HCT116 (cell line): ENCODE measurements around the gene MACROH2A1. TPM values are rescaled to one million over a fixed set of nuclear protein-coding genes. Genes with fewer than 3 reads are reported as not detected.
A peak's percentile ranks its signal among the peaks of the same experiment; 100 is the strongest.

ENCODE experiments used
- ATAC-seq: fragments of 200-7000 bp; cut with Tn5 transposase; 2 replicates; pipeline ENCODE4 v1.9.1; 2020; ENCODE audit warnings: mild to moderate bottlenecking, moderate library complexity
- BruUV-seq: library from RNA; stranded (reverse); fragments of 400-500 nt; replicated peaks from 2 replicates; lab custom pipeline; 2021; lab: Mats Ljungman, UMichigan
- CTCF ChIA-PET: fragments of 300-600 bp; sonication (Branson Sonifier 250); formaldehyde crosslinking; loops from one replicate; lab custom pipeline; 2021; ENCODE audit warnings: antibody characterized with exemption; lab: Charles Lee
- POLR2A ChIA-PET: fragments of 300-600, 350-600 bp; sonication (Branson Sonifier 250); formaldehyde crosslinking; loops from one replicate; lab custom pipeline; 2021; ENCODE audit warnings: antibody characterized with exemption; lab: Charles Lee
- RAD21 ChIA-PET, 2 experiments: fragments of 300-600 bp; sonication (Branson Sonifier 250); formaldehyde crosslinking; loops; one replicate each; lab custom pipeline; 2023; ENCODE audit warnings: low total read pairs in 2 of 2; ENCODE audit not compliant: uncharacterized antibody in 2 of 2, unreplicated experiment in 2 of 2, low non-redundant PET in 1 of 2; lab: Charles Lee
- DNase-seq: peaks from one replicate; pipeline ENCODE4 v3.0.0-alpha.2; 2010; ENCODE audit warnings: low read depth, low spot score
- H2AFZ ChIP-seq: fragments of 200-600 bp; shearing (Covaris generic), sonication (generic); 2 replicates; pipeline ENCODE4 v1.6.1; 2017; ENCODE audit warnings: low read depth, mixed run types, mixed read lengths, antibody characterized with exemption, low read length; ENCODE audit not compliant: poor library complexity, severe bottlenecking
- H3K27ac ChIP-seq: 2 replicates; pipeline ENCODE4 v1.5.1; 2012; ENCODE audit warnings: low read depth, low read length
- H3K27me3 ChIP-seq: fragments of 200-600 bp; sonication (generic); 2 replicates; pipeline ENCODE4 v1.6.1; 2016; ENCODE audit warnings: mixed run types, low read length, mixed read lengths; ENCODE audit not compliant: insufficient read depth
- H3K36me3 ChIP-seq, 2 experiments: fragments of 200-500 bp in 1 of 2; fragments of 200-600 bp in 1 of 2; sonication (Bioruptor generic) in 1 of 2; sonication (generic) in 1 of 2; 2 replicates each; pipeline versions ENCODE4 v1.5.1 to v1.6.1; 2014 to 2016; ENCODE audit warnings: low read length in 2 of 2, inconsistent platforms in 1 of 2, mixed read lengths in 1 of 2, mixed run types in 1 of 2; ENCODE audit not compliant: insufficient read depth in 2 of 2, control insufficient read depth in 1 of 2
- H3K4me1 ChIP-seq, 2 experiments: fragments of 200-600 bp in 1 of 2; sonication (generic) in 1 of 2; 2 replicates each; pipeline versions ENCODE4 v1.5.1 to v1.6.1; 2012 to 2017; ENCODE audit warnings: low read length in 2 of 2, inconsistent platforms in 1 of 2, mild to moderate bottlenecking in 1 of 2, mixed read lengths in 1 of 2, mixed run types in 1 of 2, moderate library complexity in 1 of 2; ENCODE audit not compliant: insufficient read depth in 2 of 2, control insufficient read depth in 1 of 2
- H3K4me2 ChIP-seq: fragments of 200-600 bp; sonication (generic); 2 replicates; pipeline ENCODE4 v1.6.1; 2017; ENCODE audit warnings: mixed run types, low read length, mixed read lengths
- H3K4me3 ChIP-seq, 2 experiments: fragments of 200-600 bp in 1 of 2; sonication (generic) in 1 of 2; replicated peaks in 1 of 2; 2 replicates each; pipeline ENCODE4 v1.5.1; 2011 to 2016; ENCODE audit warnings: low read length in 2 of 2, control low read depth in 1 of 2, low read depth in 1 of 2, mild to moderate bottlenecking in 1 of 2, mixed read lengths in 1 of 2, mixed run types in 1 of 2
- H3K79me2 ChIP-seq: fragments of 200-600 bp; sonication (generic); 2 replicates; pipeline ENCODE4 v1.6.1; 2017; ENCODE audit warnings: mild to moderate bottlenecking, mixed run types, low read length, moderate library complexity, mixed read lengths; ENCODE audit not compliant: insufficient read depth
- H3K9ac ChIP-seq: fragments of 200-600 bp; sonication (generic); 2 replicates; pipeline ENCODE4 v1.6.1; 2016; ENCODE audit warnings: low read length, mixed read lengths
- H3K9me2 ChIP-seq: fragments of 200-600 bp; sonication (generic), shearing (Covaris generic); 2 replicates; pipeline ENCODE4 v1.6.1; 2017; ENCODE audit warnings: mixed run types, mild to moderate bottlenecking, moderate library complexity; ENCODE audit not compliant: insufficient read depth
- H3K9me3 ChIP-seq, 2 experiments: fragments of 200-500 bp in 1 of 2; fragments of 200-600 bp in 1 of 2; sonication (Bioruptor generic) in 1 of 2; sonication (generic) in 1 of 2; 2 replicates each; pipeline ENCODE4 v1.6.1; 2014 to 2017; ENCODE audit warnings: low read length in 2 of 2, mixed read lengths in 2 of 2, inconsistent platforms in 1 of 2, low read depth in 1 of 2, mild to moderate bottlenecking in 1 of 2, mixed run types in 1 of 2, moderate library complexity in 1 of 2; ENCODE audit not compliant: control insufficient read depth in 1 of 2, insufficient read depth in 1 of 2
- H4K20me1 ChIP-seq: fragments of 200-600 bp; sonication (generic), shearing (Covaris generic); 2 replicates; pipeline ENCODE4 v1.6.1; 2017; ENCODE audit warnings: mixed run types, mild to moderate bottlenecking, moderate library complexity; ENCODE audit not compliant: insufficient read depth
- CEBPB ChIP-seq: IDR thresholded peaks from 2 replicates; pipeline ENCODE4 v1.6.1; 2012; ENCODE audit warnings: low read depth
- EGR1 ChIP-seq: IDR thresholded peaks from 2 replicates; pipeline ENCODE4 v1.6.1; 2012; ENCODE audit warnings: low read depth
- FOSL1 ChIP-seq: IDR thresholded peaks from 2 replicates; pipeline ENCODE4 v1.6.1; 2012; ENCODE audit warnings: low read depth
- POLR2AphosphoS5 ChIP-seq: IDR thresholded peaks from 2 replicates; pipeline ENCODE4 v1.6.1; 2011; ENCODE audit warnings: mild to moderate bottlenecking, low read depth, low read length, moderate library complexity
- REST ChIP-seq: IDR thresholded peaks from 2 replicates; pipeline ENCODE4 v1.6.1; 2012; ENCODE audit warnings: low read depth
- SIN3A ChIP-seq: IDR thresholded peaks from 2 replicates; pipeline ENCODE4 v1.6.1; 2012; ENCODE audit warnings: low read depth
- SP1 ChIP-seq: IDR thresholded peaks from 2 replicates; pipeline ENCODE4 v1.6.1; 2012; ENCODE audit warnings: low read depth
- SRF ChIP-seq: IDR thresholded peaks from 2 replicates; pipeline ENCODE4 v1.6.1; 2012; ENCODE audit warnings: low read depth
- ZFX ChIP-seq: fragments of 450-650 bp; IDR thresholded peaks from 2 replicates; pipeline ENCODE4 v1.6.1; 2017
- intact Hi-C: fragments of 100-400 bp; cut with micrococcal nuclease; formaldehyde crosslinking; loops from 2 replicates; pipeline ENCODE4 v1.10.0; 2022
- total RNA-seq: library from RNA; stranded (reverse); gene quantifications from one replicate; pipeline ENCODE4 v1.2.1, GENCODE V29; 2021; ENCODE audit not compliant: unreplicated experiment

Gene MACROH2A1
- total RNA-seq, 1 experiment from 2014 or later: 218 TPM

- POLR2A ChIA-PET: interaction anchor here (1.5 to 1.7 kb wide), 2 partner anchors 10 to 32 kb away, joined by 4 read pairs; no protein-coding TSS in a partner anchor
- H3K9me3 ChIP-seq: no peaks in the 10 kb centered on the region
- CTCF ChIA-PET: interaction anchor here (0.7 to 3.1 kb wide), 12 partner anchors 8 to 141 kb away, joined by 3 to 17 read pairs (median 4); no protein-coding TSS in a partner anchor
These were observed 26.6 kb upstream of the MACROH2A1 start for GRCh38 chr5:135425641-135426040.

More at GRCh38 chr5:135425641-135426040, 26.6 kb upstream of the MACROH2A1 start:
- RAD21 ChIA-PET: no interaction called here
- TF ChIP-seq ZFX: no peak
- no peak for TF ChIP-seq POLR2AphosphoS5
- no peak for TF ChIP-seq REST
- no peak for TF ChIP-seq EGR1
- no peak for TF ChIP-seq SP1
- TF ChIP-seq SRF: no peak
- no peak for TF ChIP-seq FOSL1
- TF ChIP-seq SIN3A: no peak
- no peak for TF ChIP-seq CEBPB
- TF ChIP-seq, all 23 proteins: peak for 0
- Histone ChIP-seq H4K20me1 (no peaks in the 10 kb centered on the region), H3K36me3 (no peaks in the 10 kb centered on the region), H3K4me2 (no peak overlapping the region), H3K4me3 (no peak overlapping the region), H3K9me2 (no peaks in the 10 kb centered on the region), H3K9ac (no peak overlapping the region), H3K4me1 (peaks cover 9 to 23% of the 10 kb centered on the region in 2 experiments; a peak in 3 of 4 replicates), H2AFZ (peak overlapping the region; percentile 92), H3K27me3 (no peaks in the 10 kb centered on the region), H3K79me2 (no peaks in the 10 kb centered on the region), H3K27ac (no peak overlapping the region)
- intact Hi-C loops: no loop called here
- no peak for DNase-seq
- ATAC-seq: no peak
- BruUV-seq: no TSS peak
